GM21390 (cell line): ENCODE measurements around the gene SETD2.
"Not testable (repeated sequence)": the region's sequence is repeated elsewhere in the genome, so short reads cannot be mapped to it uniquely, and the experiment has no call there.

Experiments
- ATAC-seq: cut with Tn5 transposase; IDR thresholded peaks from one replicate; pipeline ENCODE4 v1.9.1; 2021; ENCODE audit not compliant: unreplicated experiment

Gene SETD2, protein sequence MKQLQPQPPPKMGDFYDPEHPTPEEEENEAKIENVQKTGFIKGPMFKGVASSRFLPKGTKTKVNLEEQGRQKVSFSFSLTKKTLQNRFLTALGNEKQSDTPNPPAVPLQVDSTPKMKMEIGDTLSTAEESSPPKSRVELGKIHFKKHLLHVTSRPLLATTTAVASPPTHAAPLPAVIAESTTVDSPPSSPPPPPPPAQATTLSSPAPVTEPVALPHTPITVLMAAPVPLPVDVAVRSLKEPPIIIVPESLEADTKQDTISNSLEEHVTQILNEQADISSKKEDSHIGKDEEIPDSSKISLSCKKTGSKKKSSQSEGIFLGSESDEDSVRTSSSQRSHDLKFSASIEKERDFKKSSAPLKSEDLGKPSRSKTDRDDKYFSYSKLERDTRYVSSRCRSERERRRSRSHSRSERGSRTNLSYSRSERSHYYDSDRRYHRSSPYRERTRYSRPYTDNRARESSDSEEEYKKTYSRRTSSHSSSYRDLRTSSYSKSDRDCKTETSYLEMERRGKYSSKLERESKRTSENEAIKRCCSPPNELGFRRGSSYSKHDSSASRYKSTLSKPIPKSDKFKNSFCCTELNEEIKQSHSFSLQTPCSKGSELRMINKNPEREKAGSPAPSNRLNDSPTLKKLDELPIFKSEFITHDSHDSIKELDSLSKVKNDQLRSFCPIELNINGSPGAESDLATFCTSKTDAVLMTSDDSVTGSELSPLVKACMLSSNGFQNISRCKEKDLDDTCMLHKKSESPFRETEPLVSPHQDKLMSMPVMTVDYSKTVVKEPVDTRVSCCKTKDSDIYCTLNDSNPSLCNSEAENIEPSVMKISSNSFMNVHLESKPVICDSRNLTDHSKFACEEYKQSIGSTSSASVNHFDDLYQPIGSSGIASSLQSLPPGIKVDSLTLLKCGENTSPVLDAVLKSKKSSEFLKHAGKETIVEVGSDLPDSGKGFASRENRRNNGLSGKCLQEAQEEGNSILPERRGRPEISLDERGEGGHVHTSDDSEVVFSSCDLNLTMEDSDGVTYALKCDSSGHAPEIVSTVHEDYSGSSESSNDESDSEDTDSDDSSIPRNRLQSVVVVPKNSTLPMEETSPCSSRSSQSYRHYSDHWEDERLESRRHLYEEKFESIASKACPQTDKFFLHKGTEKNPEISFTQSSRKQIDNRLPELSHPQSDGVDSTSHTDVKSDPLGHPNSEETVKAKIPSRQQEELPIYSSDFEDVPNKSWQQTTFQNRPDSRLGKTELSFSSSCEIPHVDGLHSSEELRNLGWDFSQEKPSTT (N-terminal part only)

GRCh38 chr3:47164007-47164881, at the start of gene SETD2:
TSS of gene SETD2 (minus strand) at chr3:47164113. CDS start at chr3:47163924, 189 bp downstream.
- peak; percentile 69 for ATAC-seq

- no peak for ATAC-seq
Measured at GRCh38 chr3:47210863-47211405, 47.0 kb upstream of the SETD2 start.

DNA sequence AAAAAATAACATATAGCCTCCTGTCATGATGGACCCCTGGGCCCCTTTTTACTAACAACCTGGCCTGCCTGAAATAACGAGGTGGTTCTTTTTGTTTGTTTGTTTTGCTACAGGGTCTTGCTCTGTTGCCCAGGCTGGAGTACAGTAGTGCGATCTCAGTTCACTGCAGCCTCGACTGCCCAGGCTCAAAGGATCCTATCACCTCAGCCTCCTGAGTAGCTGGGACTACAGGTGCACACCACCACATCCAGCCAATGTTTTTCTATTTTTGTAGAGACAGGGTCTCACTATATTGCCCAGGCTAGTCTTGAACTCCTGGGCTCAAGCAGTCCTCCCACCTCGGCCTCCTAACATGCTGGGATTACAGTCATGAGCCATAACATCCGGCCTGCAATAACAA, 42.1 kb upstream of the SETD2 start:
- ATAC-seq, result not testable (repeated sequence)

GRCh38 chr3:47204875-47205274, 41.0 kb upstream of the SETD2 start:
- no peak for ATAC-seq

GRCh38 chr3:47202542-47202941, 38.6 kb upstream of the SETD2 start:
- ATAC-seq, result no peak

DNA sequence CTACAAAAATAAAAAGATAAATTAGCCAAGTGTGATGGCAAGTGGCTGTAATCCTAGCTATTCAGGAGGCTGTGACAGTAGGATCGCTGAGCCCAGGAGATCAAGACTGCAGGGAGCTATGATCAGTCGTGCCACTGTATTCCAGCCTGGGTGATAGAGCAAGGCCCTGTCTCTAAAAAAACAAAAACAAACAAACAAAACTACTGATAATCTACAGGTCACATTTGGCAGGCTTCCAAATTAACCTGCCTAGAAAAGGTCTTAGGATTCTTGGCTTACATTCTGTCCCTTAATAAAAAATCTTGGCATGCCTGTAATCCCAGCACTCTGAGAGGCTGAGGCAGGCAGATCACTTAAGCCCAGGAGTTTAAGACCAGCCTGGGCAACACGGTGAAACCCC, 33.4 kb upstream of the SETD2 start:
- no peak for ATAC-seq

DNA sequence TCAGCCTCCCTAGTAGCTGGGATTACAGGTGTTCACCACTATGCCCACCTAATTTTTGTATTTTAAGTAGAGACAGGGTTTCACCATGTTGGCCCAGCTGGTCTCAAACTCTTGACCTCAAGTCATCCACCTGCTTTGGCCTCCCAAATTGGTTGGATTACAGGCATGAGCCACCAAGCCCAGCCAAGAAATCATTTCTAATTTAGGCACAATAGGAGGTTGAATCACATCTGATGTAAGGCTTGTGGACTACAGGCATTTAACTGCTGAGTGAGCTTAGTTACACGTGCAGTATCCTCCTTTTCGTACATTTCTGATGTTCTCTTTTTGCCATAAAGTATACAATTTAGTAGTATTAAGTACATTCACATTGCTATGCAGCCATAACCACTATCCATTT, 31.1 kb upstream of the SETD2 start:
- no peak for ATAC-seq

DNA sequence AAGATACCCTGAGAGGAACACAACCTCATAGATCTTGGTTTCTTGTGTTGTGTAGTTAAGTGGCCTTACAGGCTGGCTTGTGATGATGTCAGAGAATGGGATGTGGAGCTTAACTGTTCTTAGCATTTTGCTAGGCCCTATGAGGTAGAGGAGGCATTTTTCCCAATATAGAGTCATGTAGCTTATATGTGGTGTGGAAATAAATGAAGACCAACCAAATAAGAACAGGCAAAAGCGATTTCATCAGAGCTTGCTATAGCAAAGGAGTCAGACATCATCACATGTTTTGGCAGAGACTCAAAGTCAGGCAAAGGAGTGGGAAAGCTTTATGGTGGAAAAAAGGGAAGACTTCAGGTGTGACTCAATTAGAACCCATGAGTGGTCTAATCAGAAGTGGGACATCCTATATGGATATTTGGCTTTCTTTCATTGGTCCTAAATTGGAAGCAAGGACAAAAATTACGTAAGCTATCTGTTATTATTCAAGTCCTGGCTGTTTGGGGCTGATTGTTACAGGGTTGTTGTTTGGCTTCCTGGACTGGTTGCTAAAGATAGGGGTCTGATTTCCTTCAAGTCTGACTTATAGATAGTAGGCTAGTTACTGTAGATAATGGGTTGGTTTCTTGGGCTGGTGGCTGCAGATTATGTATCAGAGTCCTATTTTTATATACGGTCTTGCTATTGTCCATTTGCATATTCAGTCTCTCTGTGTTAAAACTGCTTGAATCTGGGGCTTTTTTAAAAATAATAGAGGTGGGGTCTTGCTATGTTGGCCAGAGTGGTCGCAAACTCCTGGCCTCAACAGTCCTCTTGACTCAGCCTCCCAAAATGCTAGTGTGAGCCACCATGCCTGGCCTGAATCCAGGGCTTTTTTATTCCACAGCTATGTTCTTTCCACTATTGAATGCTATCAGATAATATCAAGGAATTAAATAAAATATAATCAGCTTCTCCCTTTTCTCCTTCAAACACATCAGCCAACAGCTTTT, 30.3 kb upstream of the SETD2 start:
- no peak for ATAC-seq

GRCh38 chr3:47186285-47186684, 22.4 kb upstream of the SETD2 start:
- no peak for ATAC-seq

DNA sequence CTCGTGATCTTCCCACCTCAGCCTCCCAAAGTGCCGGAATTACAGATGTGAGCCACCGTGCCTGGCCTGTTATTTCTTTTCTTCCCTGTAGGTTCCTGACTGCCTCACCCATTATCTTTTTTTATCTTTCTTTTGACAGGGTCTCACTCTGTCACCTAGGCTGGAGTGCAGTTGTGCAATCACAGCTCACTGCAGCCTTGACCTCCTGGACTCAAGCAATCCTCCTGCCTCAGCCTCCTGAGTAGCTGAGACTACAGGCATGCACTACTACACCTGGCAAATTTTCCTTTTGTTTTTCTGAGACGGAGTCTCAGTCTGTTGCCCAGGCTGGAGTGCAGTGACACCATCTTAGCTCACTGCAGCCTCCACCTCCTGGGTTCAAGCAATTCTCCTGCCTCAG, 17.8 kb upstream of the SETD2 start:
- not testable (repeated sequence) for ATAC-seq

- not testable (repeated sequence) for ATAC-seq
Measured at GRCh38 chr3:47180011-47180410, 16.1 kb upstream of the SETD2 start.

DNA sequence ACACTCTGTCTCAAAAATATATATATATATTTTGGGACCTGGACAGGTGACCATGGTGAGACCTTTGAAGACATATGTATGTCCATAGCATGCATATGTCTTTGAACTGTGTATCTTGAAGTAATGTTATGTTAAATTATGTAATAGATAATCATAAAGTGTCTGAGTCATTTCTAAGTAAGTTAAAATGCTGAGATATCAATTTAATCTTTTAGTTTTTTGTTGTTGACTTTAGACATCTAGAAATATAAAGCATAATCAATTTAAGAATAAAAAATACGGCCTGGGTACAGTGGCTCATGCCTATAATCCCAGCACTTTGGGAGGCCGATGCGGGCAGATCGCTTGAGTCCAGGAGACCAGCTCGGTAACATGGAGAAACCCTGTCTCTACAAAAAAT, 12.7 kb upstream of the SETD2 start:
- no peak for ATAC-seq

- peak; percentile 22 for ATAC-seq
Measured at GRCh38 chr3:47163169-47164006, 525 bp downstream of the SETD2 start.

- no peak for ATAC-seq
Measured at GRCh38 chr3:47162697-47163168, 1.2 kb downstream of the SETD2 start.

DNA sequence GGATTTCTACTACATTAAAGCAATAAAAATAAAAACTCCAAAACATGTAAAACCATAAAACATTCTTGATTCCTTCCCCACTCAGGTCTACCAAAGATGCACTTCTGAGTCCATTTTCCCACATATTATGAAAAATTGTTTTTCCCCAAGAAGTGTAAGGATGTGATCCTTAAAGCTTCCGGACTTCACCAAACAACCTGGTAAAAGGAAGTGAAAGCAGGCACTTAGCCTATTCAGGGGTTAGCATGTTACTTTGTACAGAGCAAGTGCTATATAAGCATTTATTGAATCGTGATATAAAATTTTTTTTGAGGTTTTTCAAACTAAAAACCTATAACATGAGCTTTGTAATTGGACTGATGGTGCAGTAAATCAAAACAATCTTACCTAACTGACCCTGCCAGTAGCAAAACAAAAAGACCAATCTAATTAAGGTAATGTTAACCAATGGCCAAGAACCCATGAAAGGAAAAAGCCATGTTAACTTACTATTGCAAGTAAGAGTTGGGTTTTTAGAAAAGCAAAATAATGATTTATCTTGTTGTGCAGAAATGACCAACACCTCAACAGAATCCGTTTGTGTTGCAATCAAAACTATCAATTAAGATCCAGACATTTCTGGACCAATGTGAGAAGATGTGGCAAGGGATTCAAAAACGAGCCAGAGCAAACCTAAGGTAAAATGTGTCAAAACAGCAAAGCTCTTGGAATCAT, 1.8 kb downstream of the SETD2 start:
- no peak for ATAC-seq

GRCh38 chr3:47159820-47160219, 4.1 kb downstream of the SETD2 start:
- no peak for ATAC-seq

DNA sequence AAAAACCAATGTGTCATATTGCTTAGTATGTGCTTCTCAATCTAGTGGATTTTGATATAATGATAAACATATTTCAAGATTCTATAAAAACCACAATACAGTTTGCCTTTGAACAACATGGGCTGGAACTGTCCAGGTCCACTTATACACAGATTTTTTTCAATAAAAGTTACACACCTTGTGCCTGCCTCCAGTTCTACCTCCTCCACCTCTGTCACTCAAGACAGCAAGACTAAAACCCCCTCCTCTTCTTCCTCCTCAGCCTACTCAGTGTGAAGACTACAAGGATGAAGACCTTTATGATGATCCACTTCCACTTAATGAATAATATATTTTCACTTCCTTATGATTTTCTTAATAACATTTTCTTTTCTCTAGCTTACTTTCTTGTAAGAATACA, 5.7 kb downstream of the SETD2 start:
- no peak for ATAC-seq
